ENCODE data around the gene CEP41. TPM values are rescaled to one million over a fixed set of nuclear protein-coding genes. Genes with fewer than 3 reads are reported as not detected.
A peak's percentile ranks its signal among the peaks of the same experiment; 100 is the strongest.

CEP41 gene
- total and polyA plus RNA-seq, 2 donors from 2014 or later, result 8.1 to 12.7 TPM

GRCh38 chr7:130374507-130374906 is 66.3 kb downstream of the CEP41 start:
- H3K9me3 ChIP-seq (ENCODE audit: control insufficient read depth in 2 of 3, insufficient read depth in 1 of 3, low read length in 3 of 3), result peaks cover 0 to 7% (median 0%) of the 10 kb centered on the region in 3 donors
- DNase-seq (no peak), FAIRE-seq (no peak)
- peaks cover 17 to 24% (median 21%) of the 10 kb centered on the region in 3 donors for H3K4me1 ChIP-seq (ENCODE audit: control insufficient read depth in 2 of 3, insufficient read depth in 2 of 3, low read depth in 1 of 3, low read length in 3 of 3)
- TF ChIP-seq CTCF (IDR thresholded peaks at IDR 0.05; ENCODE audit: borderline replicate concordance, extremely low read depth, insufficient read depth), result no peak
- H3K4me3 ChIP-seq (ENCODE audit: low read length in 3 of 3), result no peak overlapping the region
- no peaks in the 10 kb centered on the region for H3K27me3 ChIP-seq (ENCODE audit: control insufficient read depth, insufficient read depth, low read length)
- peak overlapping the region; percentile 93 to 94 for H3K27ac ChIP-seq (ENCODE audit: low read depth in 2 of 2, low read length in 2 of 2)
- intact Hi-C loops (cut with DNase I), result no loop called here
- peak overlapping the region in 1 of 3 donors; percentile 43 for H3K9ac ChIP-seq (ENCODE audit: low read length in 3 of 3)
- H3K36me3 ChIP-seq (ENCODE audit: control insufficient read depth in 2 of 3, insufficient read depth in 3 of 3, low read length in 3 of 3), result no peaks in the 10 kb centered on the region

GRCh38 chr7:130372402-130373165 is 68.2 kb downstream of the CEP41 start:
- Histone ChIP-seq H3K4me3 (ENCODE audit: low read length in 3 of 3) (no peak overlapping the region), H3K27ac (ENCODE audit: low read depth in 2 of 2, low read length in 2 of 2) (peak overlapping the region; percentile 69 to 94), H3K9me3 (ENCODE audit: control insufficient read depth in 2 of 3, insufficient read depth in 1 of 3, low read length in 3 of 3) (peaks cover 0 to 7% (median 0%) of the 10 kb centered on the region in 3 donors), H3K27me3 (ENCODE audit: control insufficient read depth, insufficient read depth, low read length) (no peaks in the 10 kb centered on the region), H3K36me3 (ENCODE audit: control insufficient read depth in 2 of 3, insufficient read depth in 3 of 3, low read length in 3 of 3) (no peaks in the 10 kb centered on the region), H3K9ac (ENCODE audit: low read length in 3 of 3) (no peak overlapping the region), H3K4me1 (ENCODE audit: control insufficient read depth in 2 of 3, insufficient read depth in 2 of 3, low read depth in 1 of 3, low read length in 3 of 3) (peaks cover 18 to 30% (median 24%) of the 10 kb centered on the region in 3 donors)
- FAIRE-seq, result no peak
- TF ChIP-seq CTCF (IDR thresholded peaks at IDR 0.05; ENCODE audit: borderline replicate concordance, extremely low read depth, insufficient read depth), result no peak
- peak in 2 of 5 donors; percentile 30 to 67 for DNase-seq
- intact Hi-C loops (cut with DNase I), result no loop called here

GRCh38 chr7:130371046-130371445 is 69.8 kb downstream of the CEP41 start:
- H3K9ac ChIP-seq (ENCODE audit: low read length in 3 of 3), result no peak overlapping the region
- no peak overlapping the region for H3K4me3 ChIP-seq (ENCODE audit: low read length in 3 of 3)
- intact Hi-C loops (cut with DNase I), result no loop called here
- DNase-seq, result peak in 1 of 5 donors; percentile 84
- no peaks in the 10 kb centered on the region for H3K27me3 ChIP-seq (ENCODE audit: control insufficient read depth, insufficient read depth, low read length)
- H3K27ac ChIP-seq (ENCODE audit: low read depth in 2 of 2, low read length in 2 of 2), result peak overlapping the region in 1 of 2 donors; percentile 23
- TF ChIP-seq CTCF (IDR thresholded peaks at IDR 0.05; ENCODE audit: borderline replicate concordance, extremely low read depth, insufficient read depth), result no peak
- no peaks in the 10 kb centered on the region for H3K36me3 ChIP-seq (ENCODE audit: control insufficient read depth in 2 of 3, insufficient read depth in 3 of 3, low read length in 3 of 3)
- peaks cover 20 to 33% (median 24%) of the 10 kb centered on the region in 3 donors for H3K4me1 ChIP-seq (ENCODE audit: control insufficient read depth in 2 of 3, insufficient read depth in 2 of 3, low read depth in 1 of 3, low read length in 3 of 3)
- peaks cover 0 to 4% (median 0%) of the 10 kb centered on the region in 3 donors for H3K9me3 ChIP-seq (ENCODE audit: control insufficient read depth in 2 of 3, insufficient read depth in 1 of 3, low read length in 3 of 3)
- FAIRE-seq, result no peak

All from kidney (tissue), 14 donors.